GM18870 (cell line): Measurements from ENCODE around the gene GMEB2.
"Not testable (repeated sequence)": the region's sequence is repeated elsewhere in the genome, so short reads cannot be mapped to it uniquely, and the experiment has no call there.

Experiments
- ATAC-seq: cut with Tn5 transposase; IDR thresholded peaks from one replicate; pipeline ENCODE4 v1.9.1; 2021; ENCODE audit warnings: moderate library complexity; ENCODE audit not compliant: unreplicated experiment

The GMEB2 gene

GRCh38 chr20:63573647-63574131 is 53.2 kb downstream of the GMEB2 start:
- no peak for ATAC-seq

- no peak for ATAC-seq
These were observed 53.9 kb downstream of the GMEB2 start for GRCh38 chr20:63572788-63573646.

GRCh38 chr20:63572071-63572787 is 54.7 kb downstream of the GMEB2 start:
- no peak for ATAC-seq

- not testable (repeated sequence) for ATAC-seq
These were observed 55.8 kb downstream of the GMEB2 start for GRCh38 chr20:63571087-63571478.

GRCh38 chr20:63570281-63571086 is 56.4 kb downstream of the GMEB2 start:
- no peak for ATAC-seq

- no peak for ATAC-seq
These were observed 57.6 kb downstream of the GMEB2 start for GRCh38 chr20:63568986-63569949.

GRCh38 chr20:63568170-63568981 is 58.5 kb downstream of the GMEB2 start:
- peak; percentile 6 for ATAC-seq

GRCh38 chr20:63567386-63568169 is 59.3 kb downstream of the GMEB2 start:
- ATAC-seq, result peak; percentile 49

GRCh38 chr20:63567136-63567385 is 59.8 kb downstream of the GMEB2 start:
- ATAC-seq, result no peak

- ATAC-seq, result no peak
These were observed 60.3 kb downstream of the GMEB2 start for GRCh38 chr20:63566395-63567135.

- ATAC-seq, result no peak
These were observed 61.1 kb downstream of the GMEB2 start for GRCh38 chr20:63565699-63566335.

- ATAC-seq, result no peak
These were observed 61.7 kb downstream of the GMEB2 start for GRCh38 chr20:63565021-63565698.

GRCh38 chr20:63564036-63564810 is 62.7 kb downstream of the GMEB2 start:
- no peak for ATAC-seq

- no peak for ATAC-seq
These were observed 63.5 kb downstream of the GMEB2 start for GRCh38 chr20:63563225-63563935.

- ATAC-seq, result no peak
These were observed 64.3 kb downstream of the GMEB2 start for GRCh38 chr20:63562461-63563224.
